GM12801 (cell line): ENCODE data around the gene MCM3AP.

Source experiments
- TF ChIP-seq, protein P1 (sequence below): IDR thresholded peaks from one replicate; pipeline ENCODE4 v1.5.1; 2011; ENCODE audit warnings: control low read depth; ENCODE audit not compliant: insufficient read length; ENCODE audit errors: extremely low read depth

The MCM3AP gene

DNA sequence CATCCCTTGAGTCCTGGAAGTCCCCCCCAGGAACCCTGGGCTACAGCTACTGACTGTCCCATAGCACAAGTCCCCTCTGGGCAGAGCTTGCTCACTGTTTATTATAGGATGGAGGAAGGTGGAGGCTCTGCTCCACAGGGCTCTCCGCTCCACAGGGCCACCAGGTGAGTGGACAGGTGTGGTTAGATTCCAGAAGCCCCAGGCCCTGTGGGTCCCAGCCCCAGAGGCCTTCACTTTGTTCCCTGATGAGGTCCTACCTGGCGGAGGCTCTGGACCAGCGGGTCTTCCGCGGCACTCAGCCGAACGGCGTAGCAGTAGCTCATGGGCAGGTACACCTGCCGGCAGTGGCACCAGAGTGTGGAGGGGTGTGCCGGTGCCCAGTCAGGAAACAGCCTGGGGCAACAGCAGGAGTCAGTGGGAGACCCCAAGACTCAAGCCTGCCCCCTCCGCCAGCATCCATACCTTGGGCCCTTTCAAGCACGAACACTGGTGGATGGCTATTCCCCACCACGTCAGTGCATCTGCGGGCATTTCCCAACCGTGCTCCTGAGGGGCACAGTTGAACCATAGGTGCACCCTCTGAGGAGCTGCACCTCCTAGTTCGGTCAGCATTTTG lies 69.2 kb downstream of the MCM3AP start:
- TF ChIP-seq, protein P1, sequence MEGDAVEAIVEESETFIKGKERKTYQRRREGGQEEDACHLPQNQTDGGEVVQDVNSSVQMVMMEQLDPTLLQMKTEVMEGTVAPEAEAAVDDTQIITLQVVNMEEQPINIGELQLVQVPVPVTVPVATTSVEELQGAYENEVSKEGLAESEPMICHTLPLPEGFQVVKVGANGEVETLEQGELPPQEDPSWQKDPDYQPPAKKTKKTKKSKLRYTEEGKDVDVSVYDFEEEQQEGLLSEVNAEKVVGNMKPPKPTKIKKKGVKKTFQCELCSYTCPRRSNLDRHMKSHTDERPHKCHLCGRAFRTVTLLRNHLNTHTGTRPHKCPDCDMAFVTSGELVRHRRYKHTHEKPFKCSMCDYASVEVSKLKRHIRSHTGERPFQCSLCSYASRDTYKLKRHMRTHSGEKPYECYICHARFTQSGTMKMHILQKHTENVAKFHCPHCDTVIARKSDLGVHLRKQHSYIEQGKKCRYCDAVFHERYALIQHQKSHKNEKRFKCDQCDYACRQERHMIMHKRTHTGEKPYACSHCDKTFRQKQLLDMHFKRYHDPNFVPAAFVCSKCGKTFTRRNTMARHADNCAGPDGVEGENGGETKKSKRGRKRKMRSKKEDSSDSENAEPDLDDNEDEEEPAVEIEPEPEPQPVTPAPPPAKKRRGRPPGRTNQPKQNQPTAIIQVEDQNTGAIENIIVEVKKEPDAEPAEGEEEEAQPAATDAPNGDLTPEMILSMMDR = no peak

DNA sequence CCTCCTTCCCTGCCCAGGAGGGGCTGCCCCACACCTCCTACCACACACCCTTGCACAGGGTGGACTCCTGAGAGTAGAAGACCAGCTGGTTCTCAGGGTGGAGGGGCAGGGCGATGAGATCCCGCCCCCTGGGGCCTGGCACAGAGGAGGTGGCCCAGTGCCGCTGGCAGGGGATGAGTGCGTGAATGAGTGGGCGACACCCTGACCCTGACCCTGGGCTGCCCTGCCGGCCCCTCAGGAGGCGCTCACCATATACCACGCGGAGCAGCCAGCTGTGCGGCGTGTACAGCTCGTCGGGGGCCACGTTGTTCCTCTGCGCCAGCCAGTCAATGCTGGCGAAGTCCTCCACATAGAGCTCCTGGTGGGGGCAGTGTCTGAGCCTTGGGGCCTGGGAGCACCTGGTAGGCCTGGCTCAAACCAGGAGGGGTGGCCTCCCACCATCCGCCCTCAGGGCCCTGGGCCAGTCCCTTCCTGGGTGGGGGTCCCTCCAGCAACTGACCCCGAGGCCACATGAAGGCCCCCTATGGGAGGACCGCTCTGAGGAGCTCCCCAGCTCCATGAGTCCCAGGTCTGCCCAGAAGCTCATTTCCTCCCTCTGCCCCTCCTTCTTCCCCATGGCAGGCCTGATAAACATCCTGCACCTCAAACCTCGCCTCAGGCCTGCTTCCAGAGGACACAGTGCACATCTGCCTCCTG lies 69.8 kb downstream of the MCM3AP start:
- TF ChIP-seq, protein P1 = no peak

DNA sequence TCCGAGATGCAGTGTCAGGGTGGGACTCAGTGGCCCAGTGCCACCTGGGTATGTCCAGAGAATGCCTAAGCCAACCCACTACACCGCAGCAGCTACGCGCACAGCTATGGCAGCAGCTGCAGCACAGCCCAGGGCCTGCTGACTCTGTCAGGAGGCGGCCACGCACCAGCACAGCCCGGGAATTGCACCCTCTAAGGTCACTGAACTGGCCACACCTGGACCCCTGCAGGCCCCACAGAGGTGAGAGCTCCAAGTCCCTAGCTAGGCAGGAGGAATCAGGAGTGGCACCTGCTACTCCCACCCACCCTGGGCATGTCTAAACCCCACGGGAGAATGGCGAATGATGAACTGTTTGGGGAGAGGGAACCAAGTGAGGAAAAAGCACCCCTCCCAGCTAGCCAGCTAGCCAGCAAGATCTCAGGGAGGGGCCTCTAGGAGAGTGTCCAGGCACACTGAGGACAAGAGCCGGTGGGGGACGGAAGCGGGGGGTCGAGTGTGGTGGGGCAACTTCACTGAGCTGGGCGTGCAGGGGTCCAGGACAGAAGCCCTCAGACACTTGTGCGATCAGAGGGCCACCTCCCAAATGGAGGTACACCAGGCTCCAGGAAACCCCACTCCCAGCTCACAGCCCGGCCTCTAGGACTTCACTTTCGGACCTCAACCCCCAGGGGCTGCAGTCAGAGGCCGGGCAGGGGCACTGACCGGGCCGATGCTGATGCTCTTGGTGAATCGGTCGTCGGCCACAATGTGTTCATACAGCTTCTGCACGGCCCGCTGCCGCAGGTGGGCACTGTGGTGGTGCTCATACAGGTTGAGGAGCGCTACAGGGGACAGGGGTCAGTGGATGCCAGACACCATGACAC lies 70.7 kb downstream of the MCM3AP start:
- TF ChIP-seq, protein P1 = no peak

DNA sequence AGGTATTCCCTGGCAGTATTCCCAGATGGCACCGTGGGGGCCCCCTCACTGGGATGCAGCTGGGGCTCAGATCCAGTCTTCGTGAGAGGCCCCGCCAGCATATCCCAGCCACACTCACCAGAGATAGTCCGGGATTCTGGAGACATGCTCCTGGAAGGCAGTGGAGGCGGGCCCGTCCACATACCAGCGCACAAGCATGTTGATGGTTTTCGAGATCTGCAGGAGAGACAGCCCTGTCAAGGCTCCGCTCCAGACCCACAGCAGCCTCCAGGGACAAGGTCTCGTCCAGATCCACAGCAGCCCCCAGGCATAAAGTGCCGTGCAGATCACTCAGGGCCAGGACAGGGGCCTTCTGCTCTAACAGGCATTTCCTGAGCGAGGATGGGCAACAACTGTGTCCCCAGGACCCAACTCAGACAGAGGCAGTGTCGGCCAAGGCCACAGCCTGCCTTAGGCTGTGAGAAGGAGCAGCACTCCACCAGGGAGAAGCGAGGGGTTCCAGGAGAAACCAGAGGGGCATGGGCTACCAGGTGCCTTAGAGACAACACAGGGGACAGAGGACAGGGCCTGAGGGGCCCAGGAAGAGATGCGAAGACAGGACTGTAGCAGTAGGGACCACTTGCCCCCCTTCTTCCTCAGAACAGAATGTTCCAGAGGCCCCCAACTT lies 71.7 kb downstream of the MCM3AP start:
- TF ChIP-seq, protein P1 = no peak

DNA sequence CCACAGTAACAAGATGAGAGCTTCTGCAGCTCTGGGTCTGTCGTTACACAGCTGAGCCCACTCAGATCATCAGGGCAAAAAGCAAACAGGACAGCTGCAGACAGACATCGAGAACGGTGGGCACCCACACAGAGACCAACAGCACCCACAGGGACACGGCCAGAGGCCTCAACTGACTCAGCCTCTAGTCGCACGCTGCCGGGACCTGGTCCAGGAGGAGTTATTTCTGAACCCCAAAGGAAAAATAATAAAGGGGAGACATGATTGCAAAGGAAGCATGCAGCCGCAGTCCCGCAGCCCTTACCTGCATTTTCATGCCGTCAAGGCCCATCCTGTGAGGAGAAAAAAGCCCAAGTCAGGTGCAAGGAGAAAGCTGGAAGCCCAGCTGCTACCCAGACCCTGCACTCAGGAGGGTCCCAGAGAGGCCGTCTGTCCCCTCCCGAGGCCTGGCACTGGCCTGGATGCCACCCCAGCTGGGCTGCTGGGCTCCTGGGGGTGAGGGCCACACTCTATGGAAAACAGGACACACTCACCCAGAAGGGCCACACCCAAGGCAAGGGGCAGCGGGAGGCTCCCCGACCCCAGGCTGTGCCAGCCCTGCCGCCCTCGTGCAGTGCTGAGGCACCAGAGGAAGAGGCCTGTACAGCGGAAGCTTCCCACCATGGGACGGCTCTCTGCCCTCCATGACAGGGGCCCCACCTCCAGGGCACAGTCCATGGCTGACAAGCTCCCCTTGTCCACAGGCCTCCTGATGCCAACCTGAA lies 72.5 kb downstream of the MCM3AP start:
- TF ChIP-seq, protein P1 = no peak

DNA sequence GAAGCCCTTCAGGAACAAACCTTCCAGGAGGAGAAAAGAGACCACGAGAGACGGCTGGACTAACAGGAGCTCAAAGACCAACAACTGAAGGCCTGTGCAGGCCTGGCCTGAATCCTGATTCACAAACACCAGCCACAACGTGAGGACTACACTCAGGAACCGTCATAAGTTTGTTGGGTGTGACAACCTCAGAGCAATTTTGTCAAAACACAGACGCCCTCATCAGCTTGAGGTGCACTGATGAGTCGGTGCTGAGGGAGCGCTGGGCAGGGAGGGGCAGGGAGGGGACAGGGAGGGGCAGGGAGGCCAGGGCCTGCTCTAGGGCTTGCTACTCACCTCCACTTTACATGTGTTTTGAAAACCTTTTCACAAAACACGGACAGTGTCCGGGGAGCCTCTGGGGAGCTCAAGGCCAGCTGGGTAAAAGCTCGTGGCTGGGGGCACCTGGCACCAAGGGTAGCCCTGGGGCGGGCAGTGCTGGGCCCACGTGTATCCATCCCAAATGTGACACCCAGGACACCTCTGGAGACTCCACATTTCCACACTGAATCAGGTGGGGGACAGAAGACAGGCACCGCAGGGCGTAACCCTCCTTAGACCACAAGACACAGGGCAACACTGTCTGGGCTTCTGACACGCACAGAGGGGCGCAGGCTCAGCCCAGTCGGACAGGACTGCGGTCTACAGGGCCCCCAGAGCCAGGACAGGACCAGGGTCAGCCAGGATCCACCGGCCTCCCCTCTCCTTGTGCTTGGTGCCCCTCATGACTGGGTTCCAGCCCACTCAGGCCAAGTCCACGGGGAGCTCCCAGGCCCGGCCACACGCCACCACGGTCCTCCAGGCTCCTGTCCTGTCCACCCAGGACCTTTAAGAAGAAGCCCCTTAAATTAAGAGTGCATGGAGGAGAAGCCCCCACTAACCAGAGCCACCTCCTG lies 73.4 kb downstream of the MCM3AP start:
- TF ChIP-seq, protein P1 = no peak
